HepG2 (cell line): ENCODE measurements around the gene NCOA3. TPM values are rescaled to one million over a fixed set of nuclear protein-coding genes. Genes with fewer than 3 reads are reported as not detected.

Source experiments
- EEA1 ChIP-seq: sonication (generic); formaldehyde crosslinking; IDR thresholded peaks from 2 replicates; pipeline ENCODE4 v1.5.1; 2020; ENCODE audit warnings: mild to moderate bottlenecking, missing genetic modification reagents, borderline replicate concordance
- ELF3 ChIP-seq: IDR thresholded peaks from 2 replicates; pipeline ENCODE4 v1.6.1; 2016; ENCODE audit warnings: missing genetic modification reagents, missing compliant biosample characterization
- ESRRA ChIP-seq: sonication (generic); formaldehyde crosslinking; IDR thresholded peaks from 2 replicates; pipeline ENCODE4 v1.5.1; 2020; ENCODE audit warnings: mild to moderate bottlenecking, low read depth, missing genetic modification reagents
- GATAD1 ChIP-seq: IDR thresholded peaks from 2 replicates; pipeline ENCODE4 v1.6.1; 2016; ENCODE audit warnings: missing genetic modification reagents, missing compliant biosample characterization
- MAF1 ChIP-seq: sonication (generic); formaldehyde crosslinking; IDR thresholded peaks from 2 replicates; pipeline ENCODE4 v1.5.0; 2020; ENCODE audit warnings: missing genetic modification reagents, borderline replicate concordance
- MBNL3 ChIP-seq: fragments of 250-450 bp; sonication (Bioruptor Pico); conservative IDR thresholded peaks from 2 replicates; pipeline ENCODE4 v1.8.0; 2022; ENCODE audit warnings: mild to moderate bottlenecking, inconsistent platforms
- NBN ChIP-seq: fragments of 450-650 bp; conservative IDR thresholded peaks from 2 replicates; pipeline ENCODE4 v1.6.1; 2017
- NCOA2 ChIP-seq: sonication (generic); formaldehyde crosslinking; IDR thresholded peaks from 2 replicates; pipeline ENCODE4 v1.8.0; 2022; ENCODE audit warnings: inconsistent platforms
- NR2F1 ChIP-seq, 2 experiments: fragments of 450-650 bp in 1 of 2; formaldehyde crosslinking in 1 of 2; IDR thresholded peaks; 2 replicates each; pipeline versions ENCODE4 v1.5.0 to v1.6.1; 2016 to 2020; ENCODE audit warnings: mild to moderate bottlenecking in 1 of 2, missing compliant biosample characterization in 1 of 2, missing genetic modification reagents in 1 of 2, moderate library complexity in 1 of 2
- NR2F2 ChIP-seq: IDR thresholded peaks from 2 replicates; pipeline ENCODE4 v1.6.1; 2012; ENCODE audit warnings: low read depth, inconsistent platforms, borderline replicate concordance
- PHF5A ChIP-seq: IDR thresholded peaks from one replicate; pipeline ENCODE4 v1.6.1; 2018; ENCODE audit warnings: low read depth, missing genetic modification reagents; ENCODE audit not compliant: unreplicated experiment
- RFX3 ChIP-seq: IDR thresholded peaks from 2 replicates; pipeline ENCODE4 v1.6.1; 2016; ENCODE audit warnings: missing biosample characterization, missing genetic modification reagents
- SRSF1 ChIP-seq: fragments of 200-400 bp; formaldehyde crosslinking; optimal IDR thresholded peaks from 2 replicates; pipeline ENCODE3; 2017; ENCODE audit warnings: mild to moderate bottlenecking, low read depth, low read length, moderate library complexity
- SSRP1 ChIP-seq: IDR thresholded peaks from 2 replicates; pipeline ENCODE4 v1.6.1; 2016; ENCODE audit warnings: control low read depth
- STAG1 ChIP-seq: sonication (generic); formaldehyde crosslinking; IDR thresholded peaks from 2 replicates; pipeline ENCODE4 v1.4.0; 2020; ENCODE audit warnings: missing genetic modification reagents
- ZNF430 ChIP-seq: sonication (generic); formaldehyde crosslinking; IDR thresholded peaks from 2 replicates; pipeline ENCODE4 v1.9.0; 2021; ENCODE audit warnings: mild to moderate bottlenecking, missing genetic modification reagents
- ZNF547 ChIP-seq: sonication (generic); formaldehyde crosslinking; IDR thresholded peaks from 2 replicates; pipeline ENCODE4 v1.5.1; 2020; ENCODE audit warnings: mild to moderate bottlenecking, missing genetic modification reagents
- ZNF672 ChIP-seq: sonication (generic); formaldehyde crosslinking; IDR thresholded peaks from 2 replicates; pipeline ENCODE4 v1.8.1; 2022; ENCODE audit warnings: missing genetic modification reagents
- ZNF776 ChIP-seq: sonication (generic); formaldehyde crosslinking; IDR thresholded peaks from 2 replicates; pipeline ENCODE4 v1.4.0; 2020; ENCODE audit warnings: mild to moderate bottlenecking, missing genetic modification reagents
- ZNF790 ChIP-seq: sonication (generic); formaldehyde crosslinking; IDR thresholded peaks from 2 replicates; pipeline ENCODE4 v1.8.0; 2022; ENCODE audit warnings: missing genetic modification reagents, mild to moderate bottlenecking, borderline replicate concordance
- polyA plus RNA-seq, 8 experiments: library from polyadenylated mRNA; depleted of rRNA in 3 of 8; stranded (reverse) in 7 of 8; unstranded in 1 of 8; fragments of >200 nt; fragmentation: Illumina TruSeq in 4 of 8; extraction: Trizol in 4 of 8; gene quantifications; 2 replicates each; pipeline versions ENCODE4 v1.2.1 to v1.2.3, GENCODE V29; 2011 to 2016; ENCODE audit warnings: low read depth in 4 of 8, missing spikeins in 1 of 8, mixed read lengths in 1 of 8; ENCODE audit not compliant: insufficient read depth in 1 of 8
- total RNA-seq, 5 experiments: library from RNA; depleted of rRNA; stranded (reverse); fragments of >200 nt; fragmentation: Illumina TruSeq; extraction: Trizol; gene quantifications; 2 replicates each; pipeline ENCODE4 v1.2.3, GENCODE V29; 2016; ENCODE audit warnings: low read depth in 1 of 5
- TF ChIP-seq, protein P1 (sequence below): sonication (generic); formaldehyde crosslinking; IDR thresholded peaks from 2 replicates; pipeline ENCODE4 v1.5.0; 2020; ENCODE audit warnings: mild to moderate bottlenecking, missing genetic modification reagents, borderline replicate concordance

NCOA3 gene
- total and polyA plus RNA-seq, 2 of the 13 experiments (the other 11 are each of a cell fraction or from before 2014, with no cell fraction given): 35.0 to 56.8 TPM

DNA sequence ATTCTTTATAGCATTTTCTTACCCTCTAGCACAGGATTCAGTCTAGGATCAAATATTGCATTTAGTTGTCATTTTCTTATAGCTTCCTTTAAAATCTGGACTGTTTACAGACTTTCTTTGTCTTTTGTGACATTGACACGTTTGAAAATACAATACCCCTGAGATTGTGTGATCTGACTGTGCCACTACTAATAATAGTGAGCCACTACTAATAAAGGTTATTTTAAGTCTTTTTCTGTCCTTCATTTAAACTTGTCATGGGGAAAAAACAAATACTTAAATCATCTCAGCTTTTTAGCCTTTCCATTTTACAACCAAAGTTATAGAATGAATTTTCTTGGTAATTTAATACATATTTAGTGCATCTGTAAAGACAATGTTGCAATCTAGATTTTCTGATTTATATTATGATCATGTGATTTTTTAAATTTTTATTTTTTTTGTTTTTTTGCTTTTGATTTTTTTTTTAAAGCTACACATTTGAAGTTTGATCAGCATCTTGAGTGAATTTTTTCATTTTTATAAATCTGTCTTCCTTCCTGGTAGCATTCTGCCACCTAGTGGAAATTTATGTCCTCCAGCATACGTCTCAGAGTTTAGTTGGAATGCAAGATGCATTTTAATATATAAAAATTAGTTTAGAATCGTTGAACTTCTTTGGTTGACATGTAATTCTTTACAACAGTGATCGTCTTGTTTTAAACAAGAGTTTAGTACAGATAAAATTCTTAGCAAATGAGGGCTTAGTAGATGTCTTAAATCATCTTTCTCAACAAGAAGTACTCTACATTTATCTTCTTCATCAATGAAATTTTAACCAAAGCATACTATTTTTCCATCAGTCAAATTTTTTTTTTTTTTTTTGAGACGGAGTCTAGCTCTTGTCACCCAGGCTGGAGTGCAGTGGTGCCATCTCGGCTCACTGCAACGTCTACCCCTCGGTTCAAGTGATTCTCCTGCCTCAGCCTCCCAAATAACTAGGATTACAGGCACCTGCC, 119.4 kb downstream of the NCOA3 start (continued):
- TF ChIP-seq ZNF790 (CRISPR knock-in tag) (no peak), ELF3 (CRISPR knock-in tag) (no peak), SRSF1 (no peak), ZNF430 (CRISPR knock-in tag) (no peak), EEA1 (CRISPR knock-in tag) (no peak), MBNL3 (no peak), RFX3 (no peak), ZNF672 (CRISPR knock-in tag) (no peak), NBN (no peak), STAG1 (CRISPR knock-in tag) (peak; percentile 90), NCOA2 (CRISPR knock-in tag) (no peak), ESRRA (no peak), NR2F2 (no peak), MAF1 (CRISPR knock-in tag) (no peak), PHF5A (no peak), ZNF547 (CRISPR knock-in tag) (no peak), NR2F1 (CRISPR knock-in tag; IDR thresholded peaks at IDR 0.05) (0 out of 4 replicates have a peak, but pooled peaks of 1 of the 2 experiments have one; percentile 14), GATAD1 (CRISPR knock-in tag) (no peak), ZNF776 (CRISPR knock-in tag) (no peak), SSRP1 (no peak)
- TF ChIP-seq, protein P1, sequence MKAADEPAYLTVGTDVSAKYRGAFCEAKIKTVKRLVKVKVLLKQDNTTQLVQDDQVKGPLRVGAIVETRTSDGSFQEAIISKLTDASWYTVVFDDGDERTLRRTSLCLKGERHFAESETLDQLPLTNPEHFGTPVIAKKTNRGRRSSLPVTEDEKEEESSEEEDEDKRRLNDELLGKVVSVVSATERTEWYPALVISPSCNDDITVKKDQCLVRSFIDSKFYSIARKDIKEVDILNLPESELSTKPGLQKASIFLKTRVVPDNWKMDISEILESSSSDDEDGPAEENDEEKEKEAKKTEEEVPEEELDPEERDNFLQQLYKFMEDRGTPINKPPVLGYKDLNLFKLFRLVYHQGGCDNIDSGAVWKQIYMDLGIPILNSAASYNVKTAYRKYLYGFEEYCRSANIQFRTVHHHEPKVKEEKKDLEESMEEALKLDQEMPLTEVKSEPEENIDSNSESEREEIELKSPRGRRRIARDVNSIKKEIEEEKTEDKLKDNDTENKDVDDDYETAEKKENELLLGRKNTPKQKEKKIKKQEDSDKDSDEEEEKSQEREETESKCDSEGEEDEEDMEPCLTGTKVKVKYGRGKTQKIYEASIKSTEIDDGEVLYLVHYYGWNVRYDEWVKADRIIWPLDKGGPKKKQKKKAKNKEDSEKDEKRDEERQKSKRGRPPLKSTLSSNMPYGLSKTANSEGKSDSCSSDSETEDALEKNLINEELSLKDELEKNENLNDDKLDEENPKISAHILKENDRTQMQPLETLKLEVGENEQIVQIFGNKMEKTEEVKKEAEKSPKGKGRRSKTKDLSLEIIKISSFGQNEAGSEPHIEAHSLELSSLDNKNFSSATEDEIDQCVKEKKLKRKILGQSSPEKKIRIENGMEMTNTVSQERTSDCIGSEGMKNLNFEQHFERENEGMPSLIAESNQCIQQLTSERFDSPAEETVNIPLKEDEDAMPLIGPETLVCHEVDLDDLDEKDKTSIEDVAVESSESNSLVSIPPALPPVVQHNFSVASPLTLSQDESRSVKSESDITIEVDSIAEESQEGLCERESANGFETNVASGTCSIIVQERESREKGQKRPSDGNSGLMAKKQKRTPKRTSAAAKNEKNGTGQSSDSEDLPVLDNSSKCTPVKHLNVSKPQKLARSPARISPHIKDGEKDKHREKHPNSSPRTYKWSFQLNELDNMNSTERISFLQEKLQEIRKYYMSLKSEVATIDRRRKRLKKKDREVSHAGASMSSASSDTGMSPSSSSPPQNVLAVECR (CRISPR knock-in tag): no peak
